GM19193 (cell line): ENCODE measurements around the gene DDX5.

ENCODE experiments used
- POLR2A ChIP-seq: IDR thresholded peaks from 4 replicates; pipeline ENCODE4 v1.6.1; 2011; ENCODE audit not compliant: insufficient read depth, insufficient read length; ENCODE audit errors: extremely low read depth

Gene DDX5

DNA sequence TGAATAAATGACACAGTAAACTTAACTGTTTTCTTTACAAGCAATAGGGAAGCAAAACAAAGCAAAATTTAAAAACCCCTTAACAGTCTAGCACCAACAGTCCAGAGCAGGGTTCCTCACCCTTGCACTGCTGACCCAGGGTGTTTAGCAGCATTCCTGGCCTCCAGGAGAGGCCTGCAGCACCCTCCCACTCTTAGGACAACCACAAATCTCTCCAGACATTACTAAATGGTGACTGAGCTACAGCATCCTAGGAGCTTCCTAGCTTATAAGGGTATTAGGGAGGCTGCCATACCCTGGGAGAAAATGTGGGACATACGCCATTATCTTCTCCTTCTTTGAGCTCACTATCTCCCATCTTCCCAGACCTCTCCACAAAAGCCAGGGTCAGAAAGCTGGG, 25.1 kb downstream of the DDX5 start:
- TF ChIP-seq POLR2A, result no peak

DNA sequence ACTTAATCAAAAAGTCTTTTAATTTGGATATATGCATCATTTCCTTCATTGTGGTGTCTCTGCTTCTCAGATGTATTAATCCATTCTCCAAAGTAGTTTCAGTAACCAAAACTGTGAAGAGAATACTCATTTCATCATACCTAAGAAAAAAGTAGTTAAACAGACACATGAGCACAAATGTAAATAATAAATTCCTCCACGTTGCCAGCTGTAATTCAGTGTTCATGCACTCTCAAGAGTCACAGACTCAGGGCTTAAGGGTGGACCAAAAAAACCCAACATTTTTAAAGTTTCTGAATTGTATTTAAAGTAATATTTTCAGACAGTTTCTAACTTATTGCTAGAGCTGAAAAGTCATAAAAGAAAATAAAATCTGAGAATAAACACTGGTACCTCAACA, 28.2 kb downstream of the DDX5 start:
- no peak for TF ChIP-seq POLR2A

DNA sequence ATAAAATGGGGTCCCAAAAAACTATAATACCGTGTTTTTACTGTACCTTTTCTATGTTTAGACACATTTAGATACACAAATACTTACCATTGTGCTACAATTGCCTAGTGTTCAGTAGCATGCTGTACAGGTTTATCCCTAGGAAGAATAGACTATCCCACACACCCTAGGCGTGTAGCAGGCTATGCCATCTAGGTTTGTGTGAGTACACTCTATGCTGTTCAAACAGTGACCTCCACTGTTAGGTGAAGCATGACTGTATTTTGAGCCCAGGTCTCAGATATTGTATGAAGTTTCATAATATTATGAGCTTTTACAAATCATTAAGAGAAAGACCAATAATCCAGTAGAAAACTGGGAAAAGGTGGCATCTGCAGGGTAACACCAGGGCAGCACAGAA, 33.5 kb downstream of the DDX5 start:
- no peak for TF ChIP-seq POLR2A

DNA sequence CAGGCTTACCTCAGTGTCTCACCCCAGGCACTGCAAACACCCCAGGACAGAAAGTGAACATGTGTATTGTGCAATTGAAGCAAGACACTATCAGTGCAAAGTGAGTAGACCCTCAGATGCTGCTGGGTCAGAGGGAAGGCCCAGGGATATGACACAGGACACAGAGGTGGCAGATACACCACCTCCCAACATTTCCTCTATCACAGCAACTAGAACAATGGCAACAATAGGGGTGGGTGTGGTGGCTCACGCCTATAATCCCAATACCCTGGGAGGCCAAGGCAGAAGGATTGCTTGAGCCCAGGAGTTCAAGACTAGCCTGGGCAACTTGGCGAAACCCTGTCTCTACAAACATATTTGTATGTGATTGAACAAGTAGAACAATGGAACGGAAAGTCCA, 34.6 kb downstream of the DDX5 start:
- TF ChIP-seq POLR2A, result no peak

DNA sequence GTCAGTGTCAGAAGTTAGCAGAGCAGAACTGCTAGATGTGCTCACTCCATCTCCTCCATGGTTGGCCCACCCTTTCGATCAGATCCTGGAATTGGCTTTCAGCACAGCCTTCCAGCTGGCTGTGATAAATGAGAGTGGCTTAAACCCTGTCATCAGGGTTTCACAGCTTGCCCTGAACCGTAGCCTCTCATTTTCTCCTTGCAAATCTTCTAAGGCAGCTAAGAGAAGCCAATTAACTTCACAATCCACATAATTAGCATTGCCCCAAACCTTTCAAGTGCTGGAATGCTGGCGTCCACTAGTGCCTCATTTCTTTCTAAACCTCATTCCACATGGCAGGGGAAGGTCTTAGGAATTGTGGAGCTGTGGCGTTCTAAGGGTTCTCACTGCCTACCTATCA, 35.5 kb downstream of the DDX5 start:
- TF ChIP-seq POLR2A, result no peak

DNA sequence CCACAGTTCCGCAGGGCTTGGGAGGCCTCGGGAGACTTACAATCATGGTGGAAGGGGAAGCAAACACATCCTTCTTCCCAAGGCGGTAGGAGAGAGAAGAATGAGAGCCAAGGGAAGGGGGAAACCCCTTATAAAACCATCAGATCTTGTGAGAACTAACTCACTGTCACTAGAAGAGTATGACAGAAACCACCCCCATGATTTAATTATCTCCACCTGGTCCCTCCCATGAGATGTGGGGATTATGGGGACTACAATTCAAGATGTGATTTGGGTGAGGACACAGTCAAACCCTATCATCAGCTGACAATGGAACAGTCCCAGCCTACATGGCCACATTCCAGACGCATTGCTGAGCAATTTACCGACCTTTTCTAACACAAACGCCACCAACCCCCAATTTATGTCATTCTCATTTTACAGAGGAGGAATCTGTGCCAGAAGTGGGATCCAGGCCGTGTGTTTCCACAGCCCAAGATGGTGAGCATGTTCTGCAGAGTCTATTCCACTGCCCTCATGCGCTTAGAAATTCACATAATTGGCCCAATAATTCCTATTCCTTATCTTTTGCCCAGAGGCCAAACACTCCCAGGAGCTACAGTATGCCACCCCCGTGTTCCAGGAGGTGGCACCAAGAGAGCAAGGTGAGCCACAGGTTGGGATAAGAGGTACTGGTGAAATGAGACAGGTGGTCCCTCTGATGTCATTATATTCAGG, 39.9 kb downstream of the DDX5 start:
- TF ChIP-seq POLR2A, result no peak

DNA sequence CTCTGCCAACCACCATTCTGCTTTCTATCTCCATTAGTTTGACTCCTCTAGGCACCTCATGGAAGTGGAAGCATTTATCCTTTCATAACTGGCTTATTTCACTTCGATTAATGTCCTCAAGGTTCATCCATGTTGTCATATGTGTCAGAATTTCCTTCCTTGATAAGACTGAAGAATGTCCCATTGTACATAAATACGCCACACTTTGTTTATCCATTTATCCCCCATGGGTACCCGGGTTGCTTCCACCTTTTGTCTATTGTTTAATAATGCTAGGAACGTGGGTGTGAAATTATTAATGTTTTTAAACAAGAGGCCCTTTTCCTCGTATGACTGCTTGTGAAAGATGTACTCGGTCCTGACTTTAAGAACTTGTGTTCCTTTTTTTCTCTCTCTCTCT, 44.3 kb downstream of the DDX5 start:
- TF ChIP-seq POLR2A, result no peak

DNA sequence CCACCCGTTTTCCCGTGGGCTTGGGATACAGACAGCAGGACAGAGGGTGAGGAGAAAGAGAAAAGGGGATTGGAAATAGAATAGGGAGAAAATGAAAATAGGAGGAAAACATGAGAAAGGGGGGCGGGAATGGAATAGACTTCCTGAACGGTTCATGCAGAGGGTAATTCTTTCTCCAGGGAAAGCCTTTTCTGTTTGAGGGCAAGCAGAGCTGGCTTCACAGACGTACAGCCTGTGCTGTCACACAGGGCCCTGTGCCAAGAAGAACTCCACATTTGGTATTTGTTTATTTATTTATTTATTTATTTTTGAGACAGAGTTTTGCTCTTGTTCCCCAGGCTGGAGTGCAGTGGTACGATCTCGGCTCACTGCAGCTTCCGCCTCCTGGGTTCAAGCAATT, 45.1 kb downstream of the DDX5 start:
- no peak for TF ChIP-seq POLR2A

DNA sequence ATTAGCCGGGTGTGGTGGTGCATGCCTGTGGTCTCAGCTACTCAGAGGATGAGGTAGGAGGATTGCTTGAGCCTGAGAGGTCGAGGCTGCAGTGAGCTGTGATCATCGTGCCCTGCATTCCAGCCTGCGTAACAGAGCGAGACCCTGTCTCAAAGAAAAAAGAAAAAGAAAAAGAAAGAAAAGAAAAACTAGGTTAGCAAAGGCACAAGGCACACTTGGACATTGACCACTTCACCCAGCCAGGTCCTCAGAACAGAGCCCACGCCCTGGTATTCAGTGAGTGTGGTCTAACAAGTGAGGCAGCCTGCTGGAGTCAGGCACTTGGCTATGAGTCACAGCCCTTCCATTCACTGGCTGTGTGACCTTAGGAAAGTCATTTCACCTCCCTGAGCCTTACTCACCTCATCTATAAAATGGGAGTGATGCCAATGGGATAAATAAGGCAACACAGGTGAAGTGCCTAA, 46.8 kb downstream of the DDX5 start:
- TF ChIP-seq POLR2A, result no peak

DNA sequence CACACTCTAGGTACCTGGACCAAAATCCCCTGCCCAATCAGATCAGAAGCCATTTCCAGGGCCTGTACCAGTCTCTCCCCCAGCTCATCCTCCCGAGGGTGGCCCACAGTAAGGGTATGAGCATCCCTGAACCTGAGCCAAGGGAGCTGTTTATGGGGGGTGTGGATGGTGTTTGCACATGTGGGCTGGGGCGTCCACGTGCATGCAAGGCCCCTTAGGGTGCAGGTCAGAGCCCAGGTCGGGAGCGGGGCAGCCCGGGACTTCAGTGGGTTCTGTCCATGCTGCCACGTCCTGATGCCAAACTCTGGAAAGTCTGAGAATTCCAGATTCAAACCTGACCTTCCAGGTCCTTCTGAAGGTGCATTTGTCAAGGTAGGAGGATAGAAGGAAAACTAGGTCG, 47.3 kb downstream of the DDX5 start:
- no peak for TF ChIP-seq POLR2A

DNA sequence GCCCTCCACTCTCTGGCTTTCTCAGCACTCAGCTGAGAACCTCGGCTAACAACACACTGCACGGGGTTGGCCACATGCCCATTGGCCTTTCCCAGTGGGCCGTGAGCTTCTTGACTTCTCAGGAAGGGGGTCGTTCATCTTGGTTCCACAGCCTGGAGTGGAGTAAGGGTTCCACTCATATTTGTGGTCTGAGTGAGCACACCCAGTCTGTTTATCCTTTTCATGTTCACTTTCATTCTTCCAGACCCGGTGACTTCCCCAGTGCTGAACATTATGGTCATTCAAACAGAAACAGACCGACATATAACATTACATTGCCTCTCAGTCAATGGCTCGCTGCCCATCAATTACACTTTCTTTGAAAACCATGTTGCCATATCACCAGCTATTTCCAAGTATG, 48.9 kb downstream of the DDX5 start:
- TF ChIP-seq POLR2A, result no peak

DNA sequence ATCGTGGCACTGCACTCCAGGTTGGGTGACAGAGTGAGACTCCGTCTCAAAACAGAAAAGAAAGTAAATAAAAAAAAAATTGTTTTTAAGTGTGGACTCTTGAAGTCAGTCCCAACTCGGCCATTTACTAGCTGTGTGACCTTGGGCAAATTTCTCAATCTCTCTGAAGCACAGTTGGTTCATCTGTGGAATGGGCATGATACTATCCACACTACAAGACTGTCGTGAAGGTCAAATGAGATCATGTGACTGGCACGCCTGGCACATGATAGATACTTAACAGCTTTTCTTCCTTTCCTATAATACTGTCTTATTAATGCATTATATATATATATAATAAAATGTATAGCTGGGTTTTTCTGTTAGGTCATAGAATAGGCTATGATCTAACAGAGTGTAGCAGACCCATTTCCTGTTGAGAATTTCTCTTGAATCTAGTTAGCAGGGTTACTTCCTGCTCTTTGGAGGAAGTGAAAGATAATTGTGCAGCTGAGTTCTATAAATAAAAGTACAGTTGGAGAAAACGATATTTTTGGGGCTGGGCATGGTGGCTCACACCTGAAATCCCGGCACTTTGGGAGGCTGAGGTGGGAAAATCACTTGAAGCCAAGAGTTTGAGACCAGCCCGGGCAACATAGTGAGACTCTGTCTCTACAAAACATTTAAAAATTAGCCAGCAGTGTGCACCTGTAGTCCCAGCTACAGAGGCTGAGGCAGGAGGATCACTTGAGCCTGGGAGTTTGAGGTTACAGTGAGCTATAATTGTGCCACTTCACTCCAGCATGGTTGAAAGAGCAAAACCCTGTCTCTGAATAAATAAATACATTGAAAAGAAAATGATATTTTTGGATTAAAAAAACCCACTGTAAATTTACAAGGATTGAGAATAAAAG, 49.9 kb downstream of the DDX5 start:
- TF ChIP-seq POLR2A, result no peak

DNA sequence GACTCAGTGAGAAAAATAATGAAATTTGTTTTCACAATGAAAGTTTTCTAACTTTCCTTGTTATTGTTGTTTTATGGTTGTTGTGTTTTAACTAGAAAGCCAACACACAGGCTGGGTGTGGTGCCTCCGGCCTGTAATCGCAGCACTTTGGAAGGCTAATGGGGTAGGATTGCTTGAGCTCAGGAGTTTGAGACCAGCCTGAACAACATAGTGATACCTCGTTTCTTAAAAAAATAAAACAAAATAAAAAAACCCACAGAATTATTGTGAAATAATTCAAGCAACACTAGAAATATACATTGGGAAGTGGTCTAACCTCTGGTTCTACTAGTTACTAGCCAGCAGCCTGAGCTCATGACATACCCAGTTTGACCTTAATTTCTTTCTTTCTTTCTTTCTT, 56.5 kb downstream of the DDX5 start:
- no peak for TF ChIP-seq POLR2A

DNA sequence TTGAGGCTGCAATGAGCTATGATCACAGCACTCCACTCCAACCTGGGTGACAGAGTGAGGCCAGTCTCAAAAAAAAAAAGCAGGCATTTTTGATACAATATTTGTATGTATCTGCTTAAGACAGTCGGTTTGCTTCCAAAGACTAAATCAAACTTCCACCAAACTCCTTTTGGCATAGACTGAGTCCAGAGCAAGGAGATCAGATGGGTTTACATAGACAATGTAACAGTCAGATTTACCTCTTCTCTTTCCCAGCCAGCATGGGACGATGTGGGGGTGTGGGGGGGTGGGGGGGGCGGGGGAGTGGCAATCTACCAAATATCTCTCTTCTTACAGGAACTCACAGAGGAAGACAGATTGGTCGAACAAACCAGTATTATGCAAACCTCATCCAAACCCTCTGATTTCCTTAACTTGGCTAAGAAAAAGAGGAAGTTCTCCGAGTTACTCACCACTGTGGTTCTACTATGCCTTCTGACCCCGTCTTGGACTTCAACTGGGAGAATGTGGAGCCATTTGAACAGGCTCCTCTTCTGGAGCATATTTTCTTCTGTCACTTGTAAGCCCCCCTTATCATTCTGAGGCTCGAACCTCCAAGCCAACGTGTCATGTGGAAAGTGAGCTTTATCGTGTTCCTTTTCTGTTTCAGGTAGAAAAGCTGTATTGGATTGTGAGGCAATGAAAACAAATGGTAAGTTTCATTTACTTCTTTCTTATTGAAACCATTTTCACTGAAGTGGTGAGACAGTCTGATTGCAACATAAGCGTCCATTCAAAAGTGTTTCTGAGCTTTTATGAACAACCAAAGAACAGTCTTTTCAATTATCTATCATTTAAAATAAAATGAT, 57.2 kb downstream of the DDX5 start, which contains the start of gene MILR1:
Gene MILR1 (plus strand): TSS at position 451 of the 848 bp plus-strand sequence. CDS start 54 bp downstream, at position 505.
- no peak for TF ChIP-seq POLR2A
